Stimulated activated naive CD8-positive, alpha-beta T cell treated with anti-CD3 and anti-CD28 coated beads, Interleukin-15, amount 100 ng/mL, for 72 hours (primary cell): ENCODE measurements around the gene ZNF423.

ENCODE experiments used
- ATAC-seq: fragments of 150-1000 bp; cut with Tn5 transposase; 2 replicates; pipeline ENCODE4 v1.10.0; 2021; ENCODE audit warnings: mild to moderate bottlenecking, moderate library complexity
- DNase-seq, 2 donors: peaks; one replicate each; pipeline ENCODE4 v3.0.0; 2021 to 2022
- H3K27ac Mint-ChIP-seq, 2 donors: one replicate each; pipeline ENCODE4 v1.8.0; 2022; ENCODE audit warnings: mild to moderate bottlenecking in 2 of 2, mixed read lengths in 2 of 2, moderate library complexity in 2 of 2
- H3K27me3 Mint-ChIP-seq: one replicate; pipeline ENCODE4 v1.8.0; 2022; ENCODE audit warnings: mixed read lengths
- H3K4me1 Mint-ChIP-seq: one replicate; pipeline ENCODE4 v1.8.0; 2022; ENCODE audit warnings: mild to moderate bottlenecking, mixed read lengths
- H3K4me3 Mint-ChIP-seq, 2 donors: one replicate each; pipeline ENCODE4 v1.8.0; 2022; ENCODE audit warnings: mild to moderate bottlenecking in 2 of 2, mixed read lengths in 2 of 2, moderate library complexity in 1 of 2
- H3K9me3 Mint-ChIP-seq, 2 donors: one replicate each; pipeline ENCODE4 v1.8.0; 2022; ENCODE audit warnings: mixed read lengths in 2 of 2

Gene ZNF423

GRCh38 chr16:49855822-49856671 lies at the start of gene ZNF423:
Gene ZNF423 (minus strand): TSS chr16:49856112. CDS start chr16:49855774, 338 bp downstream.
- H3K27me3 Mint-ChIP-seq, result peaks cover 88% of the 10 kb centered on the region
- peak; percentile 11 for ATAC-seq

GRCh38 chr16:49904348-49905062 lies 48.6 kb upstream of the ZNF423 start:
- ATAC-seq, result no peak
- H3K4me3 Mint-ChIP-seq, result no peak overlapping the region
- H3K27ac Mint-ChIP-seq, result no peak overlapping the region
- peaks cover 7% of the 10 kb centered on the region for H3K27me3 Mint-ChIP-seq
- no peak for DNase-seq
- no peaks in the 10 kb centered on the region for H3K9me3 Mint-ChIP-seq
- no peaks in the 10 kb centered on the region for H3K4me1 Mint-ChIP-seq

More at GRCh38 chr16:49855822-49856671, at the start of gene ZNF423:
- H3K27ac Mint-ChIP-seq, result no peak within 1 kb of the TSS
- no peak for DNase-seq
- H3K9me3 Mint-ChIP-seq, result no peaks in the 10 kb centered on the region
- peak within 1 kb of the TSS; percentile 83 to 84 for H3K4me3 Mint-ChIP-seq
- H3K4me1 Mint-ChIP-seq, result peaks cover 26% of the 10 kb centered on the region

GRCh38 chr16:49902908-49903307 lies 47.0 kb upstream of the ZNF423 start:
- no peak for ATAC-seq
- no peaks in the 10 kb centered on the region for H3K9me3 Mint-ChIP-seq
- no peaks in the 10 kb centered on the region for H3K4me1 Mint-ChIP-seq
- DNase-seq, result no peak
- no peaks in the 10 kb centered on the region for H3K27me3 Mint-ChIP-seq
- no peak overlapping the region for H3K27ac Mint-ChIP-seq
- no peak overlapping the region for H3K4me3 Mint-ChIP-seq

GRCh38 chr16:49901711-49902110 lies 45.8 kb upstream of the ZNF423 start:
- no peak for ATAC-seq
- Mint-ChIP-seq H3K27me3 (no peaks in the 10 kb centered on the region), H3K9me3 (no peaks in the 10 kb centered on the region), H3K4me3 (no peak overlapping the region), H3K4me1 (no peaks in the 10 kb centered on the region), H3K27ac (no peak overlapping the region)
- no peak for DNase-seq

- H3K27ac Mint-ChIP-seq, result peak overlapping the region in 1 of 2 donors; percentile 71
- DNase-seq (no peak), ATAC-seq (no peak)
- no peaks in the 10 kb centered on the region for H3K27me3 Mint-ChIP-seq
- H3K4me3 Mint-ChIP-seq, result no peak overlapping the region
- no peaks in the 10 kb centered on the region for H3K4me1 Mint-ChIP-seq
- H3K9me3 Mint-ChIP-seq, result no peaks in the 10 kb centered on the region
Observed at GRCh38 chr16:49900875-49901274, 45.0 kb upstream of the ZNF423 start.

- Mint-ChIP-seq H3K9me3 (no peaks in the 10 kb centered on the region), H3K27ac (no peak overlapping the region), H3K4me1 (no peaks in the 10 kb centered on the region), H3K4me3 (no peak overlapping the region), H3K27me3 (no peaks in the 10 kb centered on the region)
- DNase-seq, result no peak
- ATAC-seq, result no peak
Observed at GRCh38 chr16:49899991-49900695, 44.2 kb upstream of the ZNF423 start.

- Mint-ChIP-seq H3K27ac (no peak overlapping the region), H3K4me1 (no peaks in the 10 kb centered on the region), H3K9me3 (no peaks in the 10 kb centered on the region), H3K4me3 (no peak overlapping the region), H3K27me3 (peaks cover 7% of the 10 kb centered on the region)
- ATAC-seq, result no peak
- DNase-seq, result no peak
Observed at GRCh38 chr16:49896447-49896964, 40.6 kb upstream of the ZNF423 start.

- ATAC-seq (no peak), DNase-seq (peak; percentile 4 to 25)
- Mint-ChIP-seq H3K9me3 (peaks cover 4 to 6% of the 10 kb centered on the region in 2 donors), H3K27me3 (peaks cover 24% of the 10 kb centered on the region), H3K4me1 (peaks cover 6% of the 10 kb centered on the region), H3K4me3 (no peak overlapping the region), H3K27ac (peak overlapping the region in 1 of 2 donors; percentile 46)
Observed at GRCh38 chr16:49890876-49891275, 35.0 kb upstream of the ZNF423 start.

GRCh38 chr16:49889725-49890397 lies 33.9 kb upstream of the ZNF423 start:
- H3K4me1 Mint-ChIP-seq, result peaks cover 6% of the 10 kb centered on the region
- H3K4me3 Mint-ChIP-seq, result no peak overlapping the region
- H3K27ac Mint-ChIP-seq, result no peak overlapping the region
- DNase-seq (no peak), ATAC-seq (no peak)
- peaks cover 4 to 6% of the 10 kb centered on the region in 2 donors for H3K9me3 Mint-ChIP-seq
- peaks cover 24% of the 10 kb centered on the region for H3K27me3 Mint-ChIP-seq

- Mint-ChIP-seq H3K4me3 (no peak overlapping the region), H3K27me3 (peaks cover 26% of the 10 kb centered on the region), H3K4me1 (peaks cover 6% of the 10 kb centered on the region), H3K27ac (no peak overlapping the region), H3K9me3 (peaks cover 4 to 6% of the 10 kb centered on the region in 2 donors)
- ATAC-seq (no peak), DNase-seq (no peak)
Observed at GRCh38 chr16:49886554-49887094, 30.7 kb upstream of the ZNF423 start.

GRCh38 chr16:49884033-49885015 lies 28.4 kb upstream of the ZNF423 start:
- DNase-seq (no peak), ATAC-seq (no peak)
- Mint-ChIP-seq H3K9me3 (peaks cover 0 to under 1% of the 10 kb centered on the region in 2 donors), H3K27me3 (peaks cover 23% of the 10 kb centered on the region), H3K4me3 (no peak overlapping the region), H3K27ac (no peak overlapping the region), H3K4me1 (no peaks in the 10 kb centered on the region)

GRCh38 chr16:49883076-49884014 lies 27.4 kb upstream of the ZNF423 start:
- Mint-ChIP-seq H3K27me3 (peaks cover 26% of the 10 kb centered on the region), H3K27ac (no peak overlapping the region), H3K4me3 (no peak overlapping the region), H3K9me3 (no peaks in the 10 kb centered on the region), H3K4me1 (no peaks in the 10 kb centered on the region)
- no peak for DNase-seq
- ATAC-seq, result no peak

GRCh38 chr16:49881890-49882289 lies 26.0 kb upstream of the ZNF423 start:
- ATAC-seq (no peak), DNase-seq (no peak)
- Mint-ChIP-seq H3K4me3 (no peak overlapping the region), H3K9me3 (no peaks in the 10 kb centered on the region), H3K27ac (no peak overlapping the region), H3K27me3 (peaks cover 32% of the 10 kb centered on the region), H3K4me1 (no peaks in the 10 kb centered on the region)
